GM18867 (cell line): Measurements from ENCODE around the gene EPHB2.

Experiments used
- ATAC-seq: cut with Tn5 transposase; IDR thresholded peaks from one replicate; pipeline ENCODE4 v1.9.1; 2021; ENCODE audit warnings: mild to moderate bottlenecking, moderate library complexity; ENCODE audit not compliant: unreplicated experiment

The EPHB2 gene

DNA sequence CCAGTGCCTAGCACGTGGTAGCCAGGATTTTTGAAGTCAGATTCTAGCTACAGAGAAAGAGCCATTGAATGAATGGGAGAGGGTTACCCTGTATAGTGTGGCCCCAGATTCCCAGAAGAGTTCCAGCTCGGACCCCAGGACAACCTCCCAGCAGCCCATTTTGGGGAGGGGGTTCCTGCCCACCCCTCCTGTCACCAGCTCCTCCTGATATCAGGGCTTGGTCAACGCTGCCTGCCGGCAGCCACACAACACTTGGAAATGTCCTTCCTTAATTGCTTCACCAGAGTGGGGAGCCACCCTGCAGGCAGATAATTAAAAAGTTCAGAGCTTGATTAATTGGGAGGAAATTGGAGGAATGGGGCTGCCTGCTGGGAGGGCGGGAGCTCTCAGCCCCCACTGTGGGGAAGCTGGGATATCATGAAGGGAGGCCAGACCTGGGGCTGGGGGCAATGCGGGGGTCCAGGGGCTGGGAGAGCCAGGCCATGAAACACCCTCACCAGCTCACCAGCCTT lies 141.6 kb downstream of the EPHB2 start:
- no peak for ATAC-seq

DNA sequence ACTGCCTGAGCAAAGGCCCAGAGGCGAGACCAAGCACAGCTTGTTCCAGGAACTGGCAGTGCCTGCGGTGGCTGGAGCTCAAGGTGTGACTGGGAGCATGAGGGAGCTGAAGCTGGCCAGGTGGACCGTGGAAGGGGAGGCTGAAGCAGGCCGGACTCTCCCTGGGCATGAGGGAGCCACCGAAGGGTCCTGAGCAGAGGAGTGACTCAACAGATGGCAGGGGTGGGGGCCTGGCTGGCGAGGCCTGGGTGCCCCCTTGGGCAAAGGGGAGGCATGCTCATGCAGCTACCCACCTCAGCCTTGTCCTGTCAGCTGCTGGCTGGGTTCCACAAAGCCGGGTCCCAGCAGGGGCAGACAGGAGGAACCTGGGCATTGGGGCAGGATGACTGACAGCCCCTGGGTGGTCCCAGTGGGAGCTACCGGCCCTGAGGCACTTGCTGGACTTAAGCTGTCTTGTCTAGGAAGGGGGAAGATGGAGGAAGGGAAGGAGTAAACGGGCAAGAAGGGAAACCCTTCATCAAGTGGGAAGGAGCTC lies 143.1 kb downstream of the EPHB2 start:
- ATAC-seq = no peak

DNA sequence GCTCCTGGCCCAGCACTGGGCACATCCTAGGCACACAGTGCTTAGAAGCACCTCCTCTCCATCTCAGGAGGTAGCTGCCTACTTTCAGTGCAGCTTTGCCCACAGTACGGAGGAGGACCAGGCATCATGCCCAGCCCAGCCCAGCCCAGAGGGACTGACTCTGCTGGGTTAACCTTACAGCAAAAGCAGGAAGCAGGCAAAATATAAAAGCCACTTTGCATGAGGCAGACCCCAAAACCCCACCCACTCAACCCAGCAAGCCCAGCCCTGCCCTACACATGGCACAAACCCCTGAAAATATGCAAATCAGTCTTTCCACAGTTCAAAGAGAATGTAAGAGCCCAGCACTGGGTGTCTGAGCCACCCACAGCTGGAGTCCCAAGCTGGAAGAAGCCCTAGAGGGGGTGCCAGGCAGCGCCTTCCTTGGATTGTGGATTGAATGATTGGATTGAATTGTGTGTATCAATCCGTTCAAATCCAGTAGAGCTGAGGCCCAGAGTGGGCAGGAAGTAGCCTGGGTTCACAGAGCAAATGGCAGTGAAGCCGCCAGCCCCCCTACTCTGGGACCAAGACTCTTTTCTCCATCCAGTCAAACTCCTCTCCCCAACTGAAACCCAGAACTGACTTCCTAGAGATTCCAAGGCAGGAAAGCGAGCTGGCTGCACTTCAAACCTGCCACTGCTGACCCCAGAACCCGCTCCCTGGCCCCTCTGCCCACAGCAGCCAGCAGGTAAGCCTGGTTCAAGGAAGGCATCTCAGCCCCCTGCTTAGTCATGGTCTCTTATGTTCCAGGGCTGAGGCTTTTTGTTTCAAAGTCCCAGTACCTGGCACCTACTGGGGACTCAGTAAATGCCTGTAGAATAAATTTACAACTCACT lies 144.3 kb downstream of the EPHB2 start:
- peak; percentile 78 for ATAC-seq

DNA sequence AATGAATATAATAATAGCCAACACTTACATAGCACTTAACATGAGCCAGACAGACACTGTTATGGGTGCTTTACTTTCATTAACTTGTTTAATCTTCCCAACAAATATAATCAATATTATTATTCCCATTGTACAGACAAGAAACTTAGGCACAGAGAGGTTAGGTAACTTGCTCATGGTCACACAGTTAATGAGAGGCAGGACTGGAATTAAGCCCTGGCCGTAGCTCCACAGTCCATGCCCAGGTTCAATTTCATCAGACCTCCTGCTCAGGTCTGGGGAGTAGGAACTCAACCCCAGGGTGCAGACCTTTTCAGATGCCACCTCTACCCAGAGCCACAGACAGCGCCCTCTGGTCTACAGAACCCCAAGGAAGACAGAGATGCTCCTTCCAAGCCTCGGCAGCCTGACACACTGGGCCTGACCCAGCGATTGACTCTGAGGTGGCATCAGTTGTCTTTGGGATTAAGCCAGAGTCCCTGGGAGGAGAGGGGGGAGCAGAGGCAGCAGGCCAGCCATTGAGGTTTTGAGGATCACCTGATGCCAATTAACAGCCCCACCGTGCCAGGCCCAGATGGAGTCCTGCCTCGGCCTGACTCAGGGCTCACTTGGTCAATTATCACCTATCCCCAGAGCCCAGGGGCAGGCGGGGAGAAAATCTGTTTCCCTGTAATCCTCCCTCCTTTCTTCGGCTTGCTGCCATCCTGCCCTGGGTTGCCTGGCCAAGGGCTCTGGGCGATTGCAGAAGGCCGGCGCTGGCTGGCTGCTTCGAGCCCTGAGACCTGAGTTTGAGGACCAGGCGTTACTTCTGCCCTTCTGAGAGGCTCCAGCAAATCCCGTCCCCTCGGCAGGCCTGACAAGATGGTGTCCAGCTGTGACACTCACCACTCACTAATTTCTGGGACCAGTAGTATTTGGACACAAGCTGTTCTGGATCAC lies 145.3 kb downstream of the EPHB2 start:
- ATAC-seq = no peak

DNA sequence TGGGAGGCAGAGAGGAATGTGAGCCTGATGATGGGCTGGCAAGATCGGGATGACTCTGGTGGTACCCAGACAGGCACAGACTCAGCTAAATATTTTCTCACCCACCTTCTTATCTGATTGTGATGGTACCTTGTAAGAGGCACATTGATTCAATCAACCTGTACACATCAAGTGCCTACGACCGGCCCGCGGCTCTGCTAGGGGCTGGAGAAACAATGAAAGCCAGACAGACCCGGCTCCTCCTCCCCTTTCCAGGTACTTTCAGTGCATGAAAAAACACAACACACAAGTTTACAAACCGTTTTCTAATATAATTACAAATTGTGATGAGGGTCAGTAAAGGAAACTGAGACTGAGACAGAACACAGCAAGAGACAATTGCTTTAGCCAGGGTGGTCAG lies 147.0 kb downstream of the EPHB2 start:
- ATAC-seq = no peak

DNA sequence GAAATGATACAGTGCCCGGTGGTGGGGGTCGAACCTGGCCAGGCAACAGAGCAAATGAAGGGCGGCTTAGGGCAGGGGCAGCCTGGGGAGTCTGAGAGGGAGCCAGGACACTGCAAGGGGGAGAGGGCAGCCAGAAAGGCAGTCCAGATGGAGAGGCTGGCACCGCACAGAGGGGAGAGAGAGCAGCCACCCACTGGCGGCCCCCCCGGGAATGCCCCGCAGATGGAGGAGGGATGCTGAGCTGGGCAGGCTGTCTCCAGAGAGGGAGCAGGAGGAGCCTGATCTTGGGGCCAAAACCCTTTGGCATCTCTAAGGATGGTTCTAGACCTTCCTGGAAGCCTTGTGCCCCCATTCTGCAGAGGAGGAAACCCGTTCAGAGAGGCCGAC lies 149.8 kb downstream of the EPHB2 start:
- ATAC-seq = no peak

DNA sequence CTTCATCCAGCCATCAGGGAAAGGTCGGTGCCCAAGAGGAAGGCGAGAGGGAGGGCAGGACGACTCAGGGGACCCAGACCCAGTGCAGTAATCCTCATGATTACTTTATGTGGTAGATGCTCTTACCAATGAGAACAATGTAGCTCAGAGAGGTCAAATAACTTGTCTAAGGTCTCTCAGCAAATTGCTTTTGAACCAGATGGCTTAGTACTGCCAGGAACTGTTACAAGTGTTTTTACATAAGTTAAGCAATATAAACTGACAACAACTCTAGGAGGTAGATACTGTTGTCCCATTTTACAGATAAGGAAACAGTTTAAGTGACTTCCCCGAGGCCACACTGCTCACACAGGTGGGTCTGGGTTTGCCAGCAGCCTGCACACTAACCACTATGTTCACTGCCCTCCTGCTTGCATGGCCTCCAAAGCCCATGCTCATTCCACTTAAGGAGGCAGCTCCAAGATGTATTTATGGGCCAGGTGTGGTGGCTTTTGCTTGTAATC lies 150.3 kb downstream of the EPHB2 start:
- ATAC-seq = no peak

DNA sequence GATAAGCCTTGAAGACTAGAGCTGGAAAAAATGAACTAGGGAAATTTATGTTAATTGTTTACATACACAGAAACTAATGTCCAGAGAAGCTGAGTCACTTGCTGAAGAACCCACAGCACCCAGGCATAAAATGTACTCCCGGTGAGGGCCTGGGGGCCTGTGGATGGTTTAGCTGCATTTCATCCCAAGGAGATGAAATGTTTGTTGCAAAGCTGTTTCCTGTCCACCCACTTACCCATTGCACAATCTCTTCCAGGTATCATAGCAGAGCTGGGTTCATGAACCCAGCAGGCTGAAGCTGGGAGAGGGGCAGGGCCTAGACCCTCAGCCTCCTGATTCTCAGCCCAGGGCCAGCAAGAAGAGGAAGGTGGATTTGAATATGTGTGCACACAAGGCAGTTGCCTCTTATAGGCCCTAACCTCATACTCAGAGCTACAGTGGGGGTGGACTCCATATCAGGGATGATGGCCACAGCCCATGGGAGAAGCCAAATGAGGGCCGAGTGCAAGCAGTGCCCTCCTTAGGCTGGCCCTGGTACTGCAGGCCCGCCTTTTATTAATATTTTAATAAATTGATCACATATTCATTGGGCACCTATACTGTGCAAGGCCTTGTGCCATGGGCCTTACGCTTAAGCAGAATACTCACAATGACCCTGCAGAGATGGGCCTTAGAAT lies 151.3 kb downstream of the EPHB2 start:
- no peak for ATAC-seq

DNA sequence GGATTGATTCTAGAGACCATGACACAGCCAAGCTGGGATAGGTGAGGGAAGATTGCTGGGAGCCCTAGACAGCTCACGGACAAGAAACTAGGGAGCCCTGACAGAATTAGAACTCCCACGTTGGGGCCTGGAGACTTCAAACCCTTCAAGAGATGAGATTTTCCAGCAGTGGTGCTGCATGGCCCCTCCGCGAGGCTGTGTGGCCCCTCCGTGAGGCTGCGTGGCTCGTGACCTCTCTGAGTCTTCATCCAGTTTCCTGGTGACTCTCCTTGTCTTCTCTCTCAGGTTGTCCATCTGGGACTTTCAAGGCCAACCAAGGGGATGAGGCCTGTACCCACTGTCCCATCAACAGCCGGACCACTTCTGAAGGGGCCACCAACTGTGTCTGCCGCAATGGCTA lies 152.1 kb downstream of the EPHB2 start:
- ATAC-seq = no peak

DNA sequence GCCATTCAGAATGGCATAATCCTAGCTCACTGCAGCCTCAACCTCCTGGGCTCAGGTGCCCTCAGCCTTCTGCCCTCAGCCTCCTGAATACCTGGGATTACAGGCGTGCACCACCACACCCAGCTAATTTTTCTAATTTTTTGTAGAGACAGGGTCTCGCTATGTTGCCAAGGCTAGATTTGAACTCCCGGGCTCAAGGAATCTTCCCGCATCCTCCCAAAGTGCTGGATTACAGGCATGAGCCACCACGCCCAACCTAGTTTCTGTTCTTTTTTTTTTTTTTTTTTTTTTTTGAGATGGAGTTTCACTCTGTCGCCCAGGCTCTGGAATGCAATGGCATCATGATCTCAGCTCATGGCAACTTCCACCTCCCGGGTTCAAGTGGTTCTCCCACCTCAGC lies 153.1 kb downstream of the EPHB2 start:
- no peak for ATAC-seq

DNA sequence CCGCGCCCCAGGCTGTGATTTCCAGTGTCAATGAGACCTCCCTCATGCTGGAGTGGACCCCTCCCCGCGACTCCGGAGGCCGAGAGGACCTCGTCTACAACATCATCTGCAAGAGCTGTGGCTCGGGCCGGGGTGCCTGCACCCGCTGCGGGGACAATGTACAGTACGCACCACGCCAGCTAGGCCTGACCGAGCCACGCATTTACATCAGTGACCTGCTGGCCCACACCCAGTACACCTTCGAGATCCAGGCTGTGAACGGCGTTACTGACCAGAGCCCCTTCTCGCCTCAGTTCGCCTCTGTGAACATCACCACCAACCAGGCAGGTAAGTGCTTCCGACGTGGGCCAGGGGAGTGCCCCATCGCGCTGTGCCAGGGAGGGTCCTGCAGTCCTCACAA lies 154.2 kb downstream of the EPHB2 start:
- ATAC-seq = no peak

DNA sequence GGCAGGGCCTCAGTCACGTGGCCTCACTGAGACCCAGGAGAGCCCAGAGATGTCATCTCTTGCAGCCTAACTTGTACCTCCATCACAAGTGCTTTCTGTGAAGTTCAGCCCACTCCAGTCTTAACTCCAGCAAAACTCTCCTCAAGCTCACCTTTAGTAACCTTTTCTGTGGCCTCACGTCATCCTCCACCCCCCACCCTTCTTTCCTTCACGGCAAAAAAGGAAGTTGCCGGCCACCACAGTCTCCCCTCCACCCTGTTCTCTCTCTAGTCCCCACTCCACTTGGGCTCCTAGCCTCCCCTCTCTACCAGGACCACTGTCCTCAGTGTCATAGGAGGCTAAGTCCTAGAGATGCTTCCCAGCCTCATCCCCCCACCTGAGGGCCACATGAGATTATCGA lies 155.1 kb downstream of the EPHB2 start:
- no peak for ATAC-seq

DNA sequence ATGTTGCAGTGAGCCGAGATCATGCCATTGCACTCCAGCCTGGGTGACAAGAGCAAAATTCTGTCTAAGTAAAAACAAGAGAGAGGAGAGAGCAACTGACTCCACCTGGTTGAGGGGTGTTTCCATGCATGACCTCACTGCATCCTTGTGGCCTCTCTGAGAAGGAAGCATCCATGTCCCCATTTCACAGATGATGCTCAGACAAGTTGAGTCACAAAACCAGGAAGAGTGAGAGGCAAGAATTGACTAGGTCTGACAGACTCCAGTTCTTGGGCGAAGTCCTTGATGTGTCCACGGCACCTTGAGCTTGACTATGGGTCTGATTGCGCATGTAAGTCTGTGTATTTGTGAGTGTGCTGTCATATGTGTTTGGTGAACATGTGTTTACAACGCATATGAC lies 156.2 kb downstream of the EPHB2 start:
- ATAC-seq = no peak

DNA sequence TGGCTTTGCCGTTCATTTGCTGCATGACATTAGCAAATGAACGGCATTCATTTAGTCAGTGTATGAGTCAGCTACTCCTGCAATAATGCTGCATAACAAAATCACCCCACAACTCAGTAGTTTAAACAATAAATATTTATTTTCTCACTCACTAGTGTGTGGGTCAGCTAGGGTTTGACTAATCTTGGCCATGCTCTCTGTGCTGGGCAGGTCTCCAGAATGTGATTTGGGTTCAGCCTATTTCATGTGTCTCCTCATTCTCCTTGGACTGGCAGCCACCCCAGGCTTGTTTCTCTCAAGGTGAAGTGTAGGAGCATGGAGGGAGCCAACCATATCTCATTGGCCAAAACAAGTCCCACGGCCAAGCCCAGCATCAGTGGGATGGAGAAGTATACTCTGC lies 157.7 kb downstream of the EPHB2 start:
- no peak for ATAC-seq

DNA sequence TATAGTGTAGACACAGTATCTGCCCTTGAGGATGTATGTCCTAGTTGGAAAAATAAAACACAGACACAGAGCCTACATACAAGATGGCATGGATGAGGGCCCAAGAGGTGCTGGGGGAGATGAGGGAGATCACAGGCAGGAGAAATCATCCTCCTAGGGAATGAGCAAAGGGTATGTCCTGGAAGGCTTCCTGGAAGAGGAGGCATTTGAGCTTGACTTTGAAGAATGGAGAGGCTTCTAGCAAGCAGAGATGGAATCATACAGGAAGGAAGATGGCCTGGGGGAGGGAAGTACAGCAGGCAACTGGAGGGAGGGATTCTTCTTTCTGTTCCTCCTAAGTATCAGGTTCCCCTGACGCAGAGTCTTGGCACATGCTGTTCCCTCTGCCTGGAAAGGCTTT lies 158.7 kb downstream of the EPHB2 start:
- no peak for ATAC-seq

DNA sequence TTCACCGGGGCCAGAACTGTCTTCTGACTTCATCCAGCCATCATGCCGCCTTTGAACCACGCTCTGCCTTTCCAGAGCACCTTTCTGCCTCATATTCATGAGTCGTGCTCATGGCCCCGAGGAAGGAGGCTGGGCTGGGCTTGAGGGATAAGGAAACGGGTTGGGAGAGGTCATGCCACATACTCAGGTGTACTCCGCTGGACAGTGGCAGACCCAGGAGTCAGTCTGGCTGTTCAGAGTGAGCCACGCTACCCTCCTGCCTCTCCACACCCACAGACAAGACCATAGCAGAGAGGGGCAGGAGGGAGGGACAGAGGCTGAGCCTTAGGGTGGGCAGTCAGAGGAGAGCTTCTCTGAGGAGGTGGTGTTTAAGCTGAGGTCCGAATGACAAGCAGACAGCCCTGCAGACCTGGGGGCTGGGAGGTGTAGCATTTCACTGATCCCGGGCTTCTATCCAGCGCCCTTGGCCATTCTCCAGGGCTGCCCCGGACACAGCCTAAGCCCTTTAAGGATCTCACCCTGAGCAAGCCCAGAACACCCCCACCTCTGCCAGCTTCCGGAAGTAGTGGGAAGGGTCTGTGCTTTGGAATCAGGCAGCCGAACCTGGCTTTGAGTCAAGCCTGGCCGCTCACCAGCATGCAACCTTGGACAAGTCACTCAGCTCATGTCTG lies 159.7 kb downstream of the EPHB2 start:
- no peak for ATAC-seq

DNA sequence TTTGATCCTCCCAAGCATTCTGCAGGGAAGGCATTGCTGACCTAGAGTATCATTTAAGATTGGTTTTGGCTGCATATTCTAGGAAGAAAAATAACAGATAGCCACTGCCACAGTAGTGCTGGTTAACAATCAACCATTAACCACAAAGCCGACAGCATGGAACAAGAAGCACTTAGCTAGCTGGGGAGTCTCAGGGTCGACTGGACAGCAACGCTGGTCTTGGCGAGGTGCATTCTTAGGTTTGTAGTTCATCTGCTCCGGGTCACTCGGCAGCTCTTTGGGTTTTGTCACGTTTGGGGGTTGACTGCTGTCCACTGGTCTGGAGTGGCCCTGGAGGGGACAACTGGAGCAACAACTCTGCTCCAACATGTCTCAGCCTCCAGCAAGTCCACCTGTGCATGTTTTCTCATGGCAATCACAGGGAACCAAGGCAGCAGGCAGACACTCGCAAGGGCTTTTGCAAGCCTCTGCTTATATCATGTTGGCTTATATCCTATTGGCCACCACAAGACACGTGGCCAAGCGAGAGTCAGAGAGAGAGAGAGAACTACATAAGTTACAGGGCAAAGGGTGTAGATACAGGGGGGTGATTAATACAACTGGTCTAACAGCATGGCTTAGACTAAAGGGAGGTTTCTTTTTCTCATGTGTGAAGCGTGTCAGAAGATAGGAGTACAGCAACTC lies 162.5 kb downstream of the EPHB2 start:
- no peak for ATAC-seq

DNA sequence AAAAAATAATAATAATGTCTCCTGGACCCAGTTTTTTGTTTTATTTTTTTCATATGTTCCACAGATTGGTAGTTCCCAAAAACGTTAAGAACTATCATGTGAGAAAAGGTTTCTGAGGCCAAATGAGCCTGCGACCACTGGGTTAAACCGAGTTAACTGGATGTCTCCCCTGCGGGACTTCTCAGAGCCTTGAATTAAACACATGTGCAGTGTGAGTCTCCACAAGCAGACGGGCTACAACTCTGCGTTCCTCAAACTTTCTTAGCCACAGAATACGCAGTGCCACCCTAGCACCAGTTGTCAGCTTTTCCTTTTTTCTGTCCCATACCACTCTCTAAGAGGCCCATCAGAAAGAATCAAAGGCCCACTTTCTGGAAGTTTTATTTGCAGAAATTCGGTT lies 164.1 kb downstream of the EPHB2 start:
- no peak for ATAC-seq

DNA sequence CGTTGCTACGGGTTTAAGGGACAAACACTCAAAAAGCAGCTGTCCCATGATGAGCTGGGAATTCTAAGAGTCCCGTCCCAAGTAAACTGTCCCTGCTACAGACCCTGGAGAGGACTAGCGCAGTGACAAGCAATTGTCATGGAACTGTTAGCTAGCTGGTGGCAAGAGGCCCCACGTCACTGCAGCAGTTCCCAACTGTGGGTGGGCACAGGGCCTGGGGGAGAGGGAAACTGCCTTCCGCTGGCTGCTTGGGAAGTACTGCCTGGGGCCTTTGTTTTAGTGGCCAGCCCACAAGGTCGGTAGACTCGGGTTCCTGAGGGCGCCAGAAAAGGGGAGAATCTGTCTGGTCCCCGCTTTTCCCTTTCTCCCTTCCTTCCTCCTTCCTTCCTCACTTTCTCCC lies 164.6 kb downstream of the EPHB2 start:
- no peak for ATAC-seq

DNA sequence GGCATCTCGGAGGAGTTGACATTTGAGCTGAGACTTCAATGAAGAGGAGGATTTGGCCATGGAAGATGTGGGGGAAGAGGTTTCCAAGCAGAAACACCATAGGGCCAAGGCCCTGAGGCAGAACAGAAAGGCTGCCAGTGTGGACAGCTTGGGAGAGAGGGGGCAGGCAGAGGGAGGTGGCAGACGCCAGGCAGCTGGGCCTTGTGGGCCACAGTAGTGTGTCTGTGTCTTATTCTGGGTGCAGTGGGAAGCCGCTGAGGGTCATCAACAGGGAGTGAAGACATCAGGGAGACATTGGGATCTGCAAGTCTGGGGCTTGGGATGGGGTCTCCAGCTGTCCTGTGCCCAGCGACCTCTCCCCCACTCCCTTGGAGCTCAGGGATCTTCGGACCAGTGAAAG lies 165.2 kb downstream of the EPHB2 start:
- no peak for ATAC-seq
